Naive thymus-derived CD8-positive, alpha-beta T cell (primary cell): ENCODE data around the gene P2RX6. TPM values are rescaled to one million over a fixed set of nuclear protein-coding genes. Genes with fewer than 3 reads are reported as not detected.

Experiments used
- ATAC-seq, 2 donors: fragments of 150-1000 bp; cut with Tn5 transposase in 1 of 2; sonication (Bioruptor Pico), chemical (Tn5 transposase) in 1 of 2; 1 replicate in 1 of 2; 2 replicates in 1 of 2; pipeline ENCODE4 v1.10.0; 2021; ENCODE audit warnings: mild to moderate bottlenecking in 2 of 2, moderate library complexity in 2 of 2
- POLR2A ChIA-PET: fragments of 350-600 bp; sonication (Branson Sonifier 250); formaldehyde crosslinking; loops from one replicate; lab custom pipeline; 2021; ENCODE audit warnings: antibody characterized with exemption; lab: Charles Lee
- DNase-seq, 10 donors: peaks; one replicate each; pipeline versions ENCODE4 v3.0.0 to v3.0.0-alpha.2; 2020 to 2022
- H3K27ac Mint-ChIP-seq, 10 donors: one replicate each; pipeline ENCODE4 v1.8.0; 2020 to 2022; ENCODE audit warnings: mild to moderate bottlenecking in 10 of 10, mixed read lengths in 10 of 10, moderate library complexity in 4 of 10, inconsistent platforms in 1 of 10
- H3K27me3 Mint-ChIP-seq, 5 donors: one replicate each; pipeline ENCODE4 v1.8.0; 2021 to 2022; ENCODE audit warnings: mixed read lengths in 5 of 5
- H3K36me3 Mint-ChIP-seq, 3 donors: one replicate each; pipeline ENCODE4 v1.8.0; 2020 to 2022; ENCODE audit warnings: mixed read lengths in 3 of 3, mild to moderate bottlenecking in 2 of 3, inconsistent platforms in 1 of 3
- H3K4me1 Mint-ChIP-seq, 4 donors: one replicate each; pipeline ENCODE4 v1.8.0; 2021 to 2022; ENCODE audit warnings: mixed read lengths in 4 of 4
- H3K4me3 Mint-ChIP-seq, 10 donors: one replicate each; pipeline ENCODE4 v1.8.0; 2020 to 2022; ENCODE audit warnings: mild to moderate bottlenecking in 10 of 10, mixed read lengths in 10 of 10, moderate library complexity in 6 of 10, inconsistent platforms in 1 of 10
- H3K9me3 Mint-ChIP-seq, 9 donors: one replicate each; pipeline ENCODE4 v1.8.0; 2020 to 2022; ENCODE audit warnings: mixed read lengths in 9 of 9, mild to moderate bottlenecking in 3 of 9, inconsistent platforms in 1 of 9, moderate library complexity in 1 of 9
- polyA plus RNA-seq, 3 donors: library from polyadenylated mRNA; unstranded; fragments of 300-500 nt; fragmentation: Illumina TruSeq; gene quantifications; one replicate each; pipeline ENCODE4 v1.2.3, GENCODE V29; 2021
- total RNA-seq, 8 experiments: library from RNA in 2 of 8; stranded (reverse) in 2 of 8; gene quantifications; one replicate each; pipeline ENCODE4 v1.2.3 and lab custom pipeline; 2021 to 2026

The P2RX6 gene
- total and polyA plus RNA-seq, 5 experiments from 2014 or later, result 0.25 to 4.5 (median 1.1) TPM

GRCh38 chr22:21010426-21011113, 4.4 kb upstream of the P2RX6 start:
- no peaks in the 10 kb centered on the region for H3K36me3 Mint-ChIP-seq
- no peak for ATAC-seq
- no peak overlapping the region for H3K4me3 Mint-ChIP-seq
- no peaks in the 10 kb centered on the region for H3K27me3 Mint-ChIP-seq
- peaks cover 11 to 24% (median 23%) of the 10 kb centered on the region in 4 donors for H3K4me1 Mint-ChIP-seq
- DNase-seq, result no peak
- POLR2A ChIA-PET, result interaction anchor here (1.1 to 6.3 kb wide), 2 partner anchors 7 to 14 kb away, joined by 5 to 41 read pairs; partner anchors contain the start of gene THAP7
- H3K9me3 Mint-ChIP-seq, result no peaks in the 10 kb centered on the region
- H3K27ac Mint-ChIP-seq, result peak overlapping the region in 3 of 10 donors; percentile 25 to 62 (median 38)

GRCh38 chr22:21012446-21013407, 2.2 kb upstream of the P2RX6 start:
- DNase-seq, result peak in 1 of 10 donors; percentile 38
- peaks cover 11 to 34% (median 33%) of the 10 kb centered on the region in 4 donors for H3K4me1 Mint-ChIP-seq
- H3K27me3 Mint-ChIP-seq, result no peaks in the 10 kb centered on the region
- no peaks in the 10 kb centered on the region for H3K36me3 Mint-ChIP-seq
- no peaks in the 10 kb centered on the region for H3K9me3 Mint-ChIP-seq
- H3K27ac Mint-ChIP-seq, result peak overlapping the region in 9 of 10 donors; percentile 79 to 96 (median 91)
- peak overlapping the region; percentile 57 to 87 (median 77) for H3K4me3 Mint-ChIP-seq
- POLR2A ChIA-PET, result interaction anchor here (1.6 to 6.3 kb wide), 2 partner anchors 9 to 31 kb away, joined by 6 to 41 read pairs; partner anchors contain the start of genes LZTR1 and THAP7
- ATAC-seq, result no peak

- H3K4me1 Mint-ChIP-seq, result peaks cover 13 to 35% (median 33%) of the 10 kb centered on the region in 4 donors
- peak overlapping the region; percentile 78 to 89 (median 87) for H3K4me3 Mint-ChIP-seq
- peak overlapping the region; percentile 31 to 98 (median 96) for H3K27ac Mint-ChIP-seq
- POLR2A ChIA-PET, result interaction anchor here (1.6 to 6.3 kb wide), 2 partner anchors 10 to 32 kb away, joined by 6 to 41 read pairs; partner anchors contain the start of genes LZTR1 and THAP7
- DNase-seq (no peak), ATAC-seq (no peak)
- no peaks in the 10 kb centered on the region for H3K9me3 Mint-ChIP-seq
- H3K27me3 Mint-ChIP-seq, result no peaks in the 10 kb centered on the region
- no peaks in the 10 kb centered on the region for H3K36me3 Mint-ChIP-seq
Observed at GRCh38 chr22:21013657-21014201, 1.2 kb upstream of the P2RX6 start.

- Mint-ChIP-seq H3K9me3 (no peaks in the 10 kb centered on the region), H3K27me3 (no peaks in the 10 kb centered on the region), H3K36me3 (no peaks in the 10 kb centered on the region), H3K4me1 (peaks cover 13 to 35% (median 33%) of the 10 kb centered on the region in 4 donors), H3K27ac (peak overlapping the region; percentile 31 to 98 (median 96)), H3K4me3 (peak overlapping the region; percentile 78 to 89 (median 87))
- peak; percentile 89 to 95 for ATAC-seq
- POLR2A ChIA-PET, result interaction anchor here (1.0 to 6.3 kb wide), 3 partner anchors 10 to 32 kb away, joined by 3 to 41 read pairs (median 6); partner anchors contain the start of genes LZTR1 and THAP7
- DNase-seq, result peak; percentile 70 to 92 (median 79)
Observed at GRCh38 chr22:21014202-21014725, 701 bp upstream of the P2RX6 start.

- DNase-seq, result peak in 1 of 10 donors; percentile 40
- peaks cover 13 to 35% (median 34%) of the 10 kb centered on the region in 4 donors for H3K4me1 Mint-ChIP-seq
- peak overlapping the region in 6 of 10 donors; percentile 52 to 89 (median 82) for H3K4me3 Mint-ChIP-seq
- H3K36me3 Mint-ChIP-seq, result no peaks in the 10 kb centered on the region
- no peaks in the 10 kb centered on the region for H3K27me3 Mint-ChIP-seq
- POLR2A ChIA-PET, result interaction anchor here (6.3 kb wide), 1 partner anchor 12 kb away, joined by 41 read pairs; the partner anchor contains the start of gene THAP7
- H3K27ac Mint-ChIP-seq, result peak overlapping the region in 7 of 10 donors; percentile 27 to 98 (median 95)
- no peaks in the 10 kb centered on the region for H3K9me3 Mint-ChIP-seq
- ATAC-seq, result no peak
Observed at GRCh38 chr22:21015466-21016006, 571 bp downstream of the P2RX6 start.

- peak overlapping the region in 7 of 10 donors; percentile 12 to 43 (median 22) for H3K4me3 Mint-ChIP-seq
- H3K27ac Mint-ChIP-seq, result peak overlapping the region in 9 of 10 donors; percentile 10 to 90 (median 70)
- POLR2A ChIA-PET, result interaction anchor here (6.3 kb wide), 1 partner anchor 13 kb away, joined by 41 read pairs; the partner anchor contains the start of gene THAP7
Observed at GRCh38 chr22:21016644-21017420, 1.9 kb downstream of the P2RX6 start.

GRCh38 chr22:21018314-21018713, 3.3 kb downstream of the P2RX6 start:
- DNase-seq (no peak), ATAC-seq (no peak)
- H3K27me3 Mint-ChIP-seq, result no peaks in the 10 kb centered on the region
- no peaks in the 10 kb centered on the region for H3K9me3 Mint-ChIP-seq
- H3K36me3 Mint-ChIP-seq, result no peaks in the 10 kb centered on the region
- no peak overlapping the region for H3K4me3 Mint-ChIP-seq
- POLR2A ChIA-PET, result interaction anchor here (0.7 kb wide), 1 partner anchor 794 kb away, joined by 4 read pairs; no protein-coding TSS in a partner anchor
- peaks cover 15 to 41% (median 36%) of the 10 kb centered on the region in 4 donors for H3K4me1 Mint-ChIP-seq
- H3K27ac Mint-ChIP-seq, result peak overlapping the region in 2 of 10 donors; percentile 29 to 90

More at GRCh38 chr22:21016644-21017420, 1.9 kb downstream of the P2RX6 start:
- Mint-ChIP-seq H3K36me3 (no peaks in the 10 kb centered on the region), H3K27me3 (no peaks in the 10 kb centered on the region), H3K4me1 (peaks cover 15 to 43% (median 39%) of the 10 kb centered on the region in 4 donors), H3K9me3 (no peaks in the 10 kb centered on the region)
- no peak for ATAC-seq
- DNase-seq, result no peak

- DNase-seq (peak in 6 of 10 donors; percentile 31 to 60 (median 46)), ATAC-seq (peak; percentile 77 to 81)
- H3K27me3 Mint-ChIP-seq, result no peaks in the 10 kb centered on the region
- no peaks in the 10 kb centered on the region for H3K36me3 Mint-ChIP-seq
- H3K4me3 Mint-ChIP-seq, result no peak overlapping the region
- H3K4me1 Mint-ChIP-seq, result peaks cover 14 to 36% (median 24%) of the 10 kb centered on the region in 4 donors
- H3K27ac Mint-ChIP-seq, result peak overlapping the region in 4 of 10 donors; percentile 21 to 71 (median 39)
- POLR2A ChIA-PET, result interaction anchor here (0.8 to 1.7 kb wide), 2 partner anchors 18 to 39 kb away, joined by 3 to 4 read pairs; partner anchors contain the start of gene LZTR1
- no peaks in the 10 kb centered on the region for H3K9me3 Mint-ChIP-seq
Observed at GRCh38 chr22:21020802-21021429, 6.0 kb downstream of the P2RX6 start.

GRCh38 chr22:21022507-21022906, 7.5 kb downstream of the P2RX6 start:
- no peaks in the 10 kb centered on the region for H3K36me3 Mint-ChIP-seq
- H3K4me1 Mint-ChIP-seq, result peaks cover 16 to 36% (median 21%) of the 10 kb centered on the region in 4 donors
- no peak overlapping the region for H3K4me3 Mint-ChIP-seq
- POLR2A ChIA-PET, result interaction anchor here (1.7 kb wide), 1 partner anchor 20 kb away, joined by 4 read pairs; no protein-coding TSS in a partner anchor
- H3K9me3 Mint-ChIP-seq, result no peaks in the 10 kb centered on the region
- ATAC-seq, result no peak
- DNase-seq, result peak in 1 of 10 donors; percentile 53
- H3K27ac Mint-ChIP-seq, result no peak overlapping the region
- H3K27me3 Mint-ChIP-seq, result no peaks in the 10 kb centered on the region

GRCh38 chr22:21022955-21023614, 8.1 kb downstream of the P2RX6 start:
- no peak for ATAC-seq
- H3K4me1 Mint-ChIP-seq, result peaks cover 15 to 36% (median 21%) of the 10 kb centered on the region in 4 donors
- POLR2A ChIA-PET, result interaction anchor here (2.2 kb wide), 1 partner anchor 21 kb away, joined by 14 read pairs; the partner anchor contains the start of gene THAP7
- H3K27me3 Mint-ChIP-seq, result no peaks in the 10 kb centered on the region
- peak overlapping the region in 3 of 10 donors; percentile 35 to 61 (median 38) for H3K27ac Mint-ChIP-seq
- no peaks in the 10 kb centered on the region for H3K9me3 Mint-ChIP-seq
- H3K4me3 Mint-ChIP-seq, result no peak overlapping the region
- no peak for DNase-seq
- H3K36me3 Mint-ChIP-seq, result no peaks in the 10 kb centered on the region
